Stimulated activated CD4-positive, alpha-beta T cell treated with anti-CD3 and anti-CD28 coated beads, Interleukin-4, amount 100 ng/mL, for 1 hour (primary cell): ENCODE data around the gene PRDX3.
"Not testable (repeated sequence)": the region's sequence is repeated elsewhere in the genome, so short reads cannot be mapped to it uniquely, and the experiment has no call there.

ENCODE experiments used
- DNase-seq: peaks from one replicate; pipeline ENCODE4 v3.0.0-alpha.2; 2020

PRDX3 gene

DNA sequence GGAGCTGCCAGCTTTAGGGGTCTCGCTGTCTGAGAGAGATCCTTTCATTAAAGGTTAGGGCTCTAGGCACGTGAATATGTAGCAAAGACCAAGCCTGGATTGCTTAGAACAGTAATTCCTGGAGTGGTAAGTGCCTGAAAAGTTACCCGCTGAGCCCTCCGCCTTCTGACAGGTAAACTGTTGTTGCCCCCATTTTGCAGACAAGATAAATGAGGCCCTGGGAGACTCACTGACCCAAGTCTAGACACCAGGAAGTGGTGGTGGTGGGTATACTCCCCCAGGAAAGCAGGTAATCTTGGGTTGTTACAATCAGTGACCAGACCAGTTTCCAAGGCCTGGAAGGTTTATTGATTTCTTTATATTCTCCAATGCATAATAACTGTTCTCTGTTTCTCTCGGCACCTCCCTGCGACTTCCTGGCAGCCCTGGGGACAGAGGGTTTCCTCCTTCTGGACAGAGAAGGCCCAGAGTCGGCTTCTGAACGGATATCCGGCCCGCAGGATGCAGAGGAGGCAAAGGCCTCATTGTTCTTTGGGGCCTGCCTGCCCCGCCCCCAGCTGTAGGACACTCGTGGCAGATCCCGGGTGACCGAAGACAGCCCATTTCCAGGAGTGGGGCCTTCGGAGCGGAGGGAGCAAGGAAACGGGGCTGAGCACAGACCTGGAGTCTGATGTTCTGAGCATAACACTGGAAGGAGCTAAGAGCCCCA, 27.4 kb upstream of the PRDX3 start:
- DNase-seq = peak; percentile 27

GRCh38 chr10:119203006-119203405, 24.4 kb upstream of the PRDX3 start:
- DNase-seq = no peak

DNA sequence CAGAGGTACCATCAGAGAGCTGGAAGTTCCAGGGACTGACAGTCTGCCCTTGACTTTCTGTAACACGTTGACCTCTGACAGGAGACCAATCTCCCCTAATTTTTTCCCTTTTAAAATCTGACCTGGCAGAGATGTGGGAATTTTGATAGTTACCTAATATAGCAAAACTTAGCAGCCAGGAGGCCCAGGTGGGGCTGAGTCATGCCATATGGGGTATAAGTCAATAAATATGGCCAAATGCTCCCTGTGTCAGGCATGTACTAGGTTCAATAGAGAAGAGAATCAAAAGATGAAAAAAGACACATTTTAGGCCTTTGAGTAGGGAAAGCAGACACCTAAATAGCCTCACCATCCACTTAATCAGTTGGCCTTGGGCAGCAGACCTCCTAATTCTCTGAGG, 22.6 kb upstream of the PRDX3 start:
- DNase-seq = no peak

- peak; percentile 23 for DNase-seq
These were observed 20.8 kb upstream of the PRDX3 start for GRCh38 chr10:119199231-119199992.

DNA sequence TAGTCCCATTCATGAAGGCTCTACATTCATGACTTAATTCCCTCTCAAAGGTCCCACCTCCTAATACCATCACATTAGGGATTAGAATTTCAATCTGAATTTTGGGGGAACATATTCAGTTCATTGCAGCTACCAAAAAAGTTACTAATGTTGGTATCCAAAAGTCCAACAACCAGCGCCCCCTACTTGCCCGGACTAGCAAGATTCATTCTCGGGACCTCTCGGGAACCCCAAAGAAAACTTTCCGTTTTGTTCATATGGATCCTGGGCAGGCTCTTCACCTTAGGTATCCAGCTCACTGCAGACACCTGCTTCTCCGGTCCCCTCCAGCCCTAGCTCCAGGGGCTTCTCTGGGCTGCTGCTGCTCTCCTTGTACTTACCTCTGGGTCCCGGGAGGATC, 19.8 kb upstream of the PRDX3 start:
- DNase-seq = peak; percentile 31

DNA sequence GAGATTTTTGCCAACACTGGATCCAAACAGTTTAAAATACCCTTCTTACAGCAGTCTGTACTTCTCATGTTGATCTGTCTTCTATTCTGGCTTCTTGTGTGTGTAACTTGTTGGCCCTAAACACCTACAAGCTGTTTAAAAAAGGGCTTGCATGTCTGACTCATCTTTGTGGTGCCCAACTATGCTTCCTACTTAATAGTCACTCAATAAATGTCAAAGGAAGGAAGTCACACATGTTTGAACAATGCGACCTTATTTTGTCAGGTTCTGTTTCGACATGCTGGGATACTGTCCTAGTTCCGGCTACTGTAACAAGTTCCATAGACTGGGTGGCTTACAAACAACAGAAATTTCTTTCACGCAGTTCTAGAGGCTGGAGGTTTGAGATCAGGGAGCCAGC, 19.3 kb upstream of the PRDX3 start:
- DNase-seq = no peak

DNA sequence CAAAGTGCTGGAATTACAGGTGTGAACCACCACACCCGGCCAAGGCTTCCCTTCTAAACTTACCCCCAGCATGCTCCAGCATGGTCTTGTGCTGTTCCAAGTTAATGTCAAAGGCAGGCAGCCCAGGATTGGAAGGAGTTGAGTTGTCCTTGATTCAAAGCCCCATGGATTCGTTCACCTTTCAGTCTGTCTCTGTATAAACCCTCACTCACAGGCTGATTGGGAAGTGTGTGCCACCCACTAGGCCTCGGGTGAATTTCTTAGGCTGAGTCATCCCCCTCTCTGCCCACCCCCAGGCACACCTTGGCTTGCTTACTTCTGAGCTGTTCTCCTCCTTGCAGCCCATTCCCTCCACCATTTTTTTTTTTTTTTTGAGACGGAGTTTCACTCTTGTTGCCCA, 13.3 kb upstream of the PRDX3 start:
- DNase-seq = peak; percentile 29

- DNase-seq = no peak
These were observed 12.6 kb upstream of the PRDX3 start for GRCh38 chr10:119190954-119191785.

- DNase-seq = no peak
These were observed 11.7 kb upstream of the PRDX3 start for GRCh38 chr10:119190353-119190752.

DNA sequence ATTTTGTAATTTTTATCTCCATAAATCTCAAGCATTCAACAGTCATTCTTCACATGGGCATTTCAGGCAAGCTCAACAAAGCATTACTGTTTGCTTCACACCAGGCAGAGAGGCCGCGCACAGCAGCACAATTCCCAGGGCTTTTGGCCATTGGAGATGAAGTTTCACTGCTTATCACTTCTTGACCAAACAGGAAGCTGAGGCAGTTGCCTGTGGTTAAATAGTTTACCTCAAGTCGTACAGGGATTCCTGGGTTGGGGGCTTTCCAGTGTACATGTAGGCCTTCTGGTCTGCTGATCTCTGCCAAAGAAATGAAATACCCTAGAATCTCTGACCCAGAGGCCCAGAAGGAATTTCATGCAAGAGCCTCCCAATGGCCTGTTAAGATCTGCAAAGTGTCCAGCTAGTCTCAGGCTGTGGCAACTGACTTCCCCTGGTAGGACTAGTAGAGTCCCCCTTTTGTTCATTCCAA, 11.2 kb upstream of the PRDX3 start:
- no peak for DNase-seq

DNA sequence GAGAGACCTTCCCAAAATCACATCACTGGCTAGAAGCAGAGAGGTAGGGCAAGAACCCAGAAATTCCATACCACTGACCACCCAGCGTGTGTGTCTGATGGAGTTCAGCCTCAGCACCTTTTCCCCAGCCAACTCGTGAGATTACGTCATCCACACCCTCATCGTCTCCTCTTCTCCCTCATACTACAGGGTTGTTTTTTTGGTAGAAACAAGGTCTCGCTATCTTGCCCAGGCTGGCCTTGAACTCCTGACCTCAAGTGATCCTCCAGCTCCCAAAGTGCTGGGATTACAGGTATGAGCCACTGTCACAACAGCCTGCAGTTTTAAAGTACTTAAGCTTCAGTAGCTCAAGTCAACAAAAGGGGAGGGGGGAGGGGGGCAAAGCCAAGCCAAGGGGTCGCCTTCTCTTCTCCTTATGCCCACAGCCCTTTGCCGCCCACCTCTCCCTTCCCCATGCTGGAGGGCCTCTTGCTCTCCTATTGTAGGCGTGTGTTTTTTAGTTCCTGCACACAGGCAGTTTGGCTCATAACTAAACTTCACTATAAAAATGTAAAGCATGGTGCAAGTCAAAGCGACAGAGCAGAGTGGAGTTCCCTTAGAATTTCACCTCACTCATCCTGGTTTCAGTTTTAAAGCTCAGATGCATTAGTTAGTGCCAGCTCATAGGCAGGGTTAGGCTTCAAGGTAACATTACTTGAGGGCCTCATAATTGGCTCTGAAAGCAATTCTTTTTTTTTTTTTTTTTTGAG, 5.2 kb upstream of the PRDX3 start:
- no peak for DNase-seq

DNA sequence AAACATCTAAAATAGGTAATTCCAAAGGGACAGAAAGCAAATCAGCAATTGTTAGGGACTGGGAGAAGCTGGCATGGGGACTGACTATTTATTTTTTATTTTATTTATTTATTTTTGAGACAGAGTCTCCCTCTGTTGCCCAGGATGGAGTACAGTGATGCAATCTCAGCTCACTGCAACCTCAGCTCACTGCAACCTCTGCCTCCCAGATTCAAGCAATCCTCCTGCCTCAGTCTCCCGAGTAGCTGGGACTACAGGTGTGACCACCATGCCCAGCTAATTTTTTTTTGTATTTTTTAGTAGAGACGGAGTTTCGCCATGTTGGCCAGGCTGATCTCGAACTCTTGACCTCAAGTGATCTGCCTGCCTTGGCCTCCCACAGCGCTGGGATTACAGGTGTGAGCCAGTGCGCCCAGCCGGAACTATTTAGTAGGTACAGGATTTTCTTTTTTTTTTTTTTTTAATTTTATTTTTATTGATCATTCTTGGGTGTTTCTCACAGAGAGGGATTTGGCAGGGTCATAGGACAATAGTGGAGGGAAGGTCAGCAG, 2.3 kb upstream of the PRDX3 start:
- not testable (repeated sequence) for DNase-seq

DNA sequence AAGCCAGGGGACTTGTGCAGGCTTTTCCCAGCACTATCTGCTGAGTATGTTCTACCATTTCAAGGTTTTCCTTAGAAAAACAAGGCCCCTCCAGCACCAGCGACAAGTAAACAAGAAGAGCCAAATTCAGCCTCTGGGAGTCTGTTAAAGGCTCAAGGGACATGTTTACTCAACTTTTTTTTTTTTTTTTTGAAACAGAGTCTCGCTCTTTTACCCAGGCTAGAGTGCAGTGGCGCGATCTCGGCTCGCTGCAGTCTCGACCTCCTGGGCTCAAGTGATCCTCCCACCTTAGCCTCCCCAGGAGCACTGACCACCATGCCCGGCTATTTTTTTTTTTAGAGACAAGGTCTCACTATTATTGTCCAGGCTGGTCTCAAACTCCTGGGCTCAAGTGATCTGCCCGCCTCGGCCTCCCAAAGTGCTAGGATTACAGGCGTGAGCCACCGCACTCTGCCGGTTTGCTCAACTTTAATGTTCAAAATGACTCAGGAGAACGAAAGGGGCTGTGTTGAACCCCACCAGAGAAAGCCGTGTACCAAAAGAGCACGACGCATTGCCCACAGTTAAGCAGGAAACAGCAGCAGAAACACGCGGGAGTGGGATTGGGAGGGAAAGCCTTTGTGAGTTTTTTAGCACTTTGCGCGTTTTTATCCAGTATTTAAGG, 772 bp downstream of the PRDX3 start:
- peak; percentile 32 for DNase-seq

GRCh38 chr10:119176166-119176565, 2.4 kb downstream of the PRDX3 start:
- no peak for DNase-seq

DNA sequence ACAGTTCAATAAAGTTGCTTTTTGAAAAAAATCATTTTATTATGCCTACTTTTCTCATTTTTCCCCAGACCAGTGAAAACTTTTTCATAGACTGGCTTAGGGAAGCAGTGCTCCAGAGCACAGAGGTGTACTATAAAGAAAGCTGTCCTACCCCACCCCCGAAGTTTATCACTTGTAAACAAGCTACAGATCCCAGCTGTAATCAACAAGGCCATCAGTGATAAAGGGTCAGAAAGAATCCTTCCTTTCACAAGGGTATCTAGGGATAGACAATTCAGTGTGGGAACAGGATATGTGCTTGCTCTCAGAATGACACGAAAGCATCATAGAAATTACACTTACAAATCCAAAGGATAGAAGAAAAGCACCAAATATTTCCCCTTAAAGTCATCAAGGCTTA, 4.5 kb downstream of the PRDX3 start:
- no peak for DNase-seq

DNA sequence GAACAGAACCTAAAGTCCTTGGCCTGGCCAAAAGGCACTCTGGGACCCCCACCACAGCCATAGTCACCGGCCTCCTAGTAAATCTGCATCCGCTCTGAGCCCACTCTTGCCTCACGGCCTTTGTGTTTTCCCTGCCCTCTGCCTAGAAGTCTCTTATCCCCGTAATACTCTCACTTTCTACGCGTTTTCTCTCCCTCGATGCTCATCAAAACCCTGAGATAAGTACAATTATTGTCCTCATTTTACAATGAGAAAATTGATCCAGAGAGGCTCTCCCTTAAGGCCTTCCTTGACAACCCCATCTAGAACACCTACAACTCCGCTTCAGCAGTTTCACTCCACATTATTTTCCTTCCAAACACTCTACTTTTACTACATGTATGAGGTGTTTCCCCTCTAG, 11.6 kb downstream of the PRDX3 start:
- DNase-seq = no peak

- DNase-seq = no peak
These were observed 12.0 kb downstream of the PRDX3 start for GRCh38 chr10:119166564-119166963.

DNA sequence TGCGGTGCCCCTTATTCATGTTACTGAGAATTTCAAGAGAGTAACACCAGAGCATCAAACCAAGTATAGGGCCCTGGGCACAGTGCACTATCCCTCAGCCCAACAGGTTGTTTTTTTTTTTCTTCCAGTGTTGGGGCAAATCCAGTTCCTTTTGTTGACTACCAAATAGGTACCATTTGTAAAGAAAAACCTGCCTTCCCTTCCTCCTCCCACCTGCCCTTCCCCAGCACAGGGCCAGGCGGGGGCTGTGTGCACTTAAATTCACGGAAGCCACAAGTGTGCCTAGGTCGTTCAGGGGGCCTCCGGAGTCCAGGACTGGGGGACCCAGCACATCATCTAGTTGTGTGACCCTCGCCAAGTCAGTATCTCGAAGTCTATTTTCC, 12.5 kb downstream of the PRDX3 start:
- no peak for DNase-seq

DNA sequence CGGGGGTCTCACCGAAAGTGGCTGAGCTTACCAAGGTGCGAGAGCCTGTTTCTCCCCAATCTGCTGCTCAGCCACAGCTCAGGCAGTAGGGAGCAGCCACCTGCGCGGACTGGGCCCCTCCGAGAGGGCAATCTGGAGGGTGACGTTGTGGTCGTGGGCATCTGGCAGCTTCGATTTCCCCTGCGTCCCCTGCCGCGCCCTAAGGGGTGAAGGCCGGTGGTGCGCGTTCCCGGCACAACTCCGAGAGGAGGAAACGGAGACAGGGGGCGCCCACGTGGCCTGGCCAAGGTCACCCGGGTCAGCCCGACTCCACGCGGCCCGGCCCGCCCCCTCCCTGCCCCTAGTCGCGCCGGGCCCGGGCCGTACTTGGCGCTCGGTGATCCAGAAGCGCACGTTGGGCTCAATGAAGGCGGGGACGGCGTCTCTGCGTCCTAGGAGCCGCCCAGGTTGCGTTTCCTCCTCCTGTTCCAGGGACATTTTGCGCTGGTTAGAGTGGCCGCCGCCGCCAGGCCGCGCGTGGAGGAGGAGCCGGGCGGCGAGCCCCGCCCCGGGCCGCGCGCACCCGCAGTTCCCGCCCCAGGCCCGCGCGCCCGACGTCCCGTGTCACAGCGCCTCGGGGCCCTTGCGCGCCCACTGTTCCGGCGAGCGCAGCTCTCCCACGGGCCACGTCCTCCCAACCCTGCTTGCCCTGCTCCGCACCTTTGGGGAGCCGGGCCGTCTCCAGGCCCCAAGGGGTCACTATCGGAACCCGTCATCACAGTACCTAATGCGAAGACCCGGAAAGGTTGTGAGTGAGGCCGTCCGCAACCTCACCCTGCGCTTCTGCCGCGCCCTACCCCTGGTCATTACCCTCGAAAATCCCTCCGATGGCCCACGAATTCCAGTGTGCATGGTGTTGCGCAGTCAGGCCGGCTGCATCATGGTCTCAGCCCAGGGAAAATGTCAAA, 13.2 kb downstream of the PRDX3 start, which contains the start of gene SFXN4:
TSS of gene SFXN4 (minus strand) at position 544 of the 947 bp plus-strand sequence. CDS start at position 477, 67 bp downstream.
- peak; percentile 81 for DNase-seq

GRCh38 chr10:119162452-119163092, 16.0 kb downstream of the PRDX3 start:
- no peak for DNase-seq
